Measurements from ENCODE around the gene URAD. TPM values are rescaled to one million over a fixed set of nuclear protein-coding genes. Genes with fewer than 3 reads are reported as not detected.

The URAD gene
- total RNA-seq, 1 donor from 2014 or later: not detected

DNA sequence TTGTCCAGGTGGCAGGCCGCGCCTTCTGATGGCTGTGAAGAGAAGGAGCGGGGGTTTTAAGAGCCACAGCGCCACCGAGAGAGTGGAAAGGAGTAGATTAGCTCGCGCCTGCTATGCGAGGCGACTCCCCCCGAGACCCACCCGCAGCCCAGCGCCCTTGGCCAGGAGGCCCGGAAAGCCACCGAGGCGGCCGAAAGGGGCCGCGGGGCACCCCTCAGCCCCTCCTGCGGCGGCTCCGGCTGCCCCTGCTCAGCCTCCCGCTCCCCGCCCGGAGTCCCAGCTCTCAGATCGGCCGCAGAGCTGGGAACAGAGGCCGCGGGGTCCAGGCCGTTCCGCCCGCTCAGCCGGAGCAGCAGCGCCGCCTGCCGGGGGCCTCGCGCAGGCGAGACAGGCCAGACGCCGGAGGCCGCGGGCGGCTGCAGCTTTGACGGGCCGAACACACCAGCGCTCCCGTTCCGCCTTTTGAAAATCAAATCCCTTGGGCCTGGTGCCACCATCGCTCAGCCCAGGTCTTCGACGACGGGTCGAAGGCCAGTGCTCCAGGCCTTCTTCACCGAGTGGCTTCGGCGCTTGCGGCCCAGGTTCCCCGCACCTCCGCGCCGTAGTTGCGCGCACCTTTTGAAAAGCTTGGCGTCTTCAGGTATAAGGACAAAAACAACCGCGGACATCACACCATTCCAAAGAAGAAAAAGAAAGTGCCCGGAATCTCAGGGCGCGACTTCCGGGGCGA lies 34.7 kb downstream of the URAD start:
- no peak for DNase-seq (ENCODE audit: low read depth)
- Histone ChIP-seq H3K27me3 (ENCODE audit: control insufficient read depth, insufficient read depth, low read length) (peaks cover 31% of the 10 kb centered on the region), H3K4me3 (ENCODE audit: low read depth, low read length) (peak overlapping the region; percentile 32), H3K36me3 (ENCODE audit: control insufficient read depth, insufficient read depth, low read length) (no peaks in the 10 kb centered on the region)
- TF ChIP-seq, protein P1, sequence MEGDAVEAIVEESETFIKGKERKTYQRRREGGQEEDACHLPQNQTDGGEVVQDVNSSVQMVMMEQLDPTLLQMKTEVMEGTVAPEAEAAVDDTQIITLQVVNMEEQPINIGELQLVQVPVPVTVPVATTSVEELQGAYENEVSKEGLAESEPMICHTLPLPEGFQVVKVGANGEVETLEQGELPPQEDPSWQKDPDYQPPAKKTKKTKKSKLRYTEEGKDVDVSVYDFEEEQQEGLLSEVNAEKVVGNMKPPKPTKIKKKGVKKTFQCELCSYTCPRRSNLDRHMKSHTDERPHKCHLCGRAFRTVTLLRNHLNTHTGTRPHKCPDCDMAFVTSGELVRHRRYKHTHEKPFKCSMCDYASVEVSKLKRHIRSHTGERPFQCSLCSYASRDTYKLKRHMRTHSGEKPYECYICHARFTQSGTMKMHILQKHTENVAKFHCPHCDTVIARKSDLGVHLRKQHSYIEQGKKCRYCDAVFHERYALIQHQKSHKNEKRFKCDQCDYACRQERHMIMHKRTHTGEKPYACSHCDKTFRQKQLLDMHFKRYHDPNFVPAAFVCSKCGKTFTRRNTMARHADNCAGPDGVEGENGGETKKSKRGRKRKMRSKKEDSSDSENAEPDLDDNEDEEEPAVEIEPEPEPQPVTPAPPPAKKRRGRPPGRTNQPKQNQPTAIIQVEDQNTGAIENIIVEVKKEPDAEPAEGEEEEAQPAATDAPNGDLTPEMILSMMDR (IDR thresholded peaks at IDR 0.05; ENCODE audit: insufficient read depth, low read length, poor library complexity, severe bottlenecking): peak; percentile 30

DNA sequence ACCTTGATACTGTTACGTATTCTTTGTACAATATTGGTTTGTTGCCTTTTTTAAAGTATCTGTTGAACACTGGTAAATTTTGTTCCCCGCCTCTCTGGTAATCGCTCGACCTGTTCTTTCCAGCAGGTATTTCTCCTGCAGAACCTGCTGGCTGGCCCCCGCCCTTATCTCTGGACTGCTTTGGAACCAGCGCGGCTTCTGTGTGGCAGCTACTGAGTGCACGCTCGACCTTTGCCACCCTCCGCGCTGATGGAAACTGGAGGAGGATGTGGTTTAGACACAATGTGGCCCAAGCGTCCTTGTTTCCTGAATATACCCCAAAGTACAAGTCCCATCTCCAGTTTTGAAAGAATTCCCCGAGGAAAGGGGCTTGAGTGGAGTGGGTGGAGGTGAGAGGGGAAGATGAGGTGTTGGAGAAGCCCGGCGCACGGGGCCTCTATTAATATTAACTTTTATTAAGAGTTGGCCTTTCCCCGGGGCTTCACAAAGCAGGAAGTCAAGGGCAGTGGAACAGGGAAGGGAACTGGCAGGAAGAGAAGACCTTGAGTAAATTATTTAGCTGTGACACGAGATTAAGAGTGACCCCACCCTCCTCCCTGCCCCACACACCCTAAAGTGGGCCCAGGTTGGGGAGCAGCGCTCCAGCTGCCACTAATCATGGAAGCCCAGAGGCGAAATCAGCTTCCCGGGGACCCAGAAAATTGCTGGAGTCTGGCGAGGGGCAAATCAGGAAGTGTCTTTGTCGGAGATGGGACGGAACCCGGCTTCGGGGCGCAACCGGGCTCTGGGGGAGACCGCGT lies 35.4 kb downstream of the URAD start:
- Histone ChIP-seq H3K4me3 (ENCODE audit: low read depth, low read length) (no peak overlapping the region), H3K27me3 (ENCODE audit: control insufficient read depth, insufficient read depth, low read length) (peaks cover 30% of the 10 kb centered on the region), H3K36me3 (ENCODE audit: control insufficient read depth, insufficient read depth, low read length) (no peaks in the 10 kb centered on the region)
- TF ChIP-seq, protein P1 (IDR thresholded peaks at IDR 0.05; ENCODE audit: insufficient read depth, low read length, poor library complexity, severe bottlenecking): no peak
- no peak for DNase-seq (ENCODE audit: low read depth)

DNA sequence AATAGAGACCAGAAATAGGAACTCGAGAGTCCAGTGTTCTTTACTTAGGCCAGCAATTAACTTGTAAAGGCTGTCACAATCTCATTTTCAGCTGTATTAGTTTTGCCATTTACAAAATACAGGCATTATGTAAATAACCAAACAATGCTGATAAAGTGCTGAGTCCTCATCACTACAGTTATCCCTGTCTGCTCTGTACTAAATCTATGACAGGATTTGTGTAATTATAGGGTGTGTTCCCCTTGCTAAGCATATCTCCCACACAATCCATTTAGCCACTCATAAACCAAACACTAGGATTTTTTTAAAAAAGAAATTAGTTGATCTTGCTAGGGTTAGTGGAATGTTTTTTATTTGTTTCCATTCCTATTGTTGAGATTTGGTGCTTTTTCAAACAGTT lies 45.5 kb downstream of the URAD start:
- no peak for DNase-seq (ENCODE audit: low read depth)
- no peaks in the 10 kb centered on the region for H3K27me3 ChIP-seq (ENCODE audit: control insufficient read depth, insufficient read depth, low read length)
- H3K36me3 ChIP-seq (ENCODE audit: control insufficient read depth, insufficient read depth, low read length): no peaks in the 10 kb centered on the region
- no peak overlapping the region for H3K4me3 ChIP-seq (ENCODE audit: low read depth, low read length)
- TF ChIP-seq, protein P1 (IDR thresholded peaks at IDR 0.05; ENCODE audit: insufficient read depth, low read length, poor library complexity, severe bottlenecking): no peak

DNA sequence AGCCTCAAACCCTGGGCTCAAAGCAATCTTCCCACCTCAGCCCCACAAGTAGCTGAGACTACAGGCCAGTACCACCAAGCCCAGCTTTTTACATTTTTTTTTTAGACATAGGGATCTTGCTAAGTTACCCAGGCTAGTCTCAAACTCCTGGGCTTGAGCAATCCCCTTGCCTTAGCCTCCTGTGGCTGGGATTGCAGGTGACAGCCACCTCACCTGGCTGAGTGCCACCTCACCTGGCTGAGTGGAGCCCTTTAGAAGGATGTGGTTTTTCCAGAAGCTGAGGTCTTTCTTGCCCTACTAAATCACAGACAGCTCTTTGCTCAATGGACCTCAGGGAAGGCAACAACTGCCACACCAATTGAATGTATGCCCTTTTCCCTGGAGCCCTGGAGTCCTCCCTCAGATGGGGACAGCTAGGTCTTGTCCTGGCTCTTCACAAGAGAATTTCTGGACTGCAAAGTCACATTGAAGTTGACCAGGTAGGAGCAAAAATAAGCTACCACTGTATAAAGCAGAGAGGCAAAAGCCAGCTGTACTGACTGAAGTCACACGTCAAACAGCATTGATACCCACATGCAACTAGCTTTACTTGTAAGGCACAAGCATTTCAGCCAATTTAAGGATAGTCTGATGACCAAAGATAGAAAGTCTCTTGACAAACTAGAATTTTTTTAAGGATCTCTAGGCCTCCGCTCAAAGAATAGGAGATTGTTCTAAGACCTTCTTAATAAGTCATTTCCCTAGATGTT lies 54.7 kb downstream of the URAD start:
- peaks cover 21% of the 10 kb centered on the region for H3K27me3 ChIP-seq (ENCODE audit: control insufficient read depth, insufficient read depth, low read length)
- TF ChIP-seq, protein P1 (IDR thresholded peaks at IDR 0.05; ENCODE audit: insufficient read depth, low read length, poor library complexity, severe bottlenecking): no peak
- no peak overlapping the region for H3K4me3 ChIP-seq (ENCODE audit: low read depth, low read length)
- H3K36me3 ChIP-seq (ENCODE audit: control insufficient read depth, insufficient read depth, low read length): no peaks in the 10 kb centered on the region
- DNase-seq (ENCODE audit: low read depth): no peak

DNA sequence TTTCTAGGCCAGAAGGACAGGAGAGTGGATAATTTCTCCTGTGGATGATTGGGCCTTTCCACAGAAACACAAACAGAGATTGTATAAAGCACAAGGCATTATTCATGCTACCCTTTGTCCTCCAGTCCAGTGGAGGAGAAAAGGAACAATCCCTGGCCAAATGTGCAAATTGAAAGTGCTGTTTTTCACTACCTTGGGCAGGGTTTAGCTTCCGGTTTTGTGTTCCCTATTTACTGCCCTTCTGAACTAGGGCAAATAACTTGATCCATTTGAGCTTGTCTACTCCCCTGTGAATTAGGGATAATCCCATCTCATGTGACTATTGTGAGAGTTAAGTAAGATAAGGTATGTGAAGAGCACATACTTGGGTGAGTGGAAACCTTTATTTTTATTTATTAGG lies 55.4 kb downstream of the URAD start:
- Histone ChIP-seq H3K27me3 (ENCODE audit: control insufficient read depth, insufficient read depth, low read length) (peaks cover 28% of the 10 kb centered on the region), H3K36me3 (ENCODE audit: control insufficient read depth, insufficient read depth, low read length) (no peaks in the 10 kb centered on the region), H3K4me3 (ENCODE audit: low read depth, low read length) (no peak overlapping the region)
- no peak for DNase-seq (ENCODE audit: low read depth)
- TF ChIP-seq, protein P1 (IDR thresholded peaks at IDR 0.05; ENCODE audit: insufficient read depth, low read length, poor library complexity, severe bottlenecking): no peak
